Activated CD4-positive, CD25-positive, alpha-beta regulatory T cell treated with anti-CD3 and anti-CD28 coated beads, Interleukin-2, amount 50 U/mL, for 72 hours (primary cell): ENCODE data around the gene CBLC.

Experiments used
- DNase-seq: peaks from one replicate; pipeline ENCODE4 v3.0.0; 2021

The CBLC gene

GRCh38 chr19:44803442-44804428, 26.0 kb downstream of the CBLC start:
- DNase-seq: no peak

- DNase-seq: no peak
Observed at GRCh38 chr19:44806291-44806690, 28.6 kb downstream of the CBLC start.

- DNase-seq: no peak
Observed at GRCh38 chr19:44807162-44807561, 29.5 kb downstream of the CBLC start.

GRCh38 chr19:44807652-44808462, 30.2 kb downstream of the CBLC start:
- no peak for DNase-seq

GRCh38 chr19:44808463-44809371, 31.0 kb downstream of the CBLC start, which contains the start of gene BCAM:
TSS of gene BCAM (plus strand) at chr19:44809103. CDS start at chr19:44809125, 22 bp downstream.
- no peak for DNase-seq

GRCh38 chr19:44809577-44810233, 32.0 kb downstream of the CBLC start:
- no peak for DNase-seq

GRCh38 chr19:44810234-44811121, 32.8 kb downstream of the CBLC start:
- DNase-seq: no peak

GRCh38 chr19:44811122-44811419, 33.4 kb downstream of the CBLC start:
- DNase-seq: no peak

GRCh38 chr19:44812142-44812718, 34.5 kb downstream of the CBLC start:
- no peak for DNase-seq

GRCh38 chr19:44813070-44813840, 35.6 kb downstream of the CBLC start:
- no peak for DNase-seq

- DNase-seq: no peak
Observed at GRCh38 chr19:44813841-44814470, 36.3 kb downstream of the CBLC start.

- DNase-seq: no peak
Observed at GRCh38 chr19:44814517-44814916, 36.8 kb downstream of the CBLC start.

- no peak for DNase-seq
Observed at GRCh38 chr19:44816301-44816700, 38.6 kb downstream of the CBLC start.

GRCh38 chr19:44817725-44818465, 40.2 kb downstream of the CBLC start:
- DNase-seq: no peak

- no peak for DNase-seq
Observed at GRCh38 chr19:44818466-44819031, 40.9 kb downstream of the CBLC start.

GRCh38 chr19:44819246-44819832, 41.6 kb downstream of the CBLC start:
- DNase-seq: no peak

GRCh38 chr19:44820648-44821609, 43.2 kb downstream of the CBLC start:
- no peak for DNase-seq
